SK-N-SH (cell line): ENCODE measurements around the gene ZNF154. TPM values are rescaled to one million over a fixed set of nuclear protein-coding genes. Genes with fewer than 3 reads are reported as not detected.
A peak's percentile ranks its signal among the peaks of the same experiment; 100 is the strongest.

Experiments
- CTCF ChIA-PET: fragments of 300-600, 350-600 bp; formaldehyde crosslinking; extraction: SDS; loops from one replicate; lab custom pipeline; 2021; lab: Yijun Ruan, JAX
- POLR2A ChIA-PET: fragments of 350-600 bp; sonication (Branson Sonifier 250); formaldehyde crosslinking; extraction: SDS; loops from one replicate; lab custom pipeline; 2020; ENCODE audit warnings: antibody characterized with exemption, inconsistent platforms; lab: Yijun Ruan, JAX
- DNase-seq: peaks from one replicate; pipeline ENCODE4 v3.0.0; 2012
- H2AFZ ChIP-seq: fragments of 200-600 bp; sonication (generic); 2 replicates; pipeline ENCODE4 v1.8.1; 2016; ENCODE audit warnings: antibody characterized with exemption, mild to moderate bottlenecking, low read depth
- H3F3A ChIP-seq: fragments of 200-600 bp; sonication (generic); replicated peaks from 2 replicates; pipeline ENCODE3; 2016; ENCODE audit warnings: antibody characterized with exemption, mild to moderate bottlenecking; ENCODE audit not compliant: insufficient read depth
- H3K27ac ChIP-seq, 2 experiments: fragments of 200-500 bp in 1 of 2; fragments of 200-600 bp in 1 of 2; sonication (Bioruptor generic) in 1 of 2; sonication (generic), shearing (Covaris generic) in 1 of 2; 2 replicates each; pipeline versions ENCODE4 v1.5.1 to v1.6.1; 2014 to 2016; ENCODE audit warnings: low read depth in 2 of 2, inconsistent platforms in 1 of 2, low read length in 1 of 2, mild to moderate bottlenecking in 1 of 2, mixed read lengths in 1 of 2
- H3K27me3 ChIP-seq: fragments of 200-600 bp; sonication (generic), shearing (Covaris generic); 2 replicates; pipeline ENCODE4 v1.6.1; 2016; ENCODE audit warnings: mixed run types; ENCODE audit not compliant: insufficient read depth
- H3K36me3 ChIP-seq, 2 experiments: fragments of 200-500 bp in 1 of 2; fragments of 200-600 bp in 1 of 2; sonication (Bioruptor generic) in 1 of 2; sonication (generic) in 1 of 2; replicated peaks in 1 of 2; 2 replicates each; pipeline versions ENCODE3 to v1.5.1; 2014 to 2016; ENCODE audit warnings: low read length in 1 of 2, mild to moderate bottlenecking in 1 of 2; ENCODE audit not compliant: insufficient read depth in 2 of 2, control insufficient read depth in 1 of 2
- H3K4me1 ChIP-seq, 2 experiments: fragments of 200-500 bp in 1 of 2; fragments of 200-600 bp in 1 of 2; sonication (Bioruptor generic) in 1 of 2; sonication (generic), shearing (Covaris generic) in 1 of 2; 2 replicates each; pipeline versions ENCODE4 v1.5.1 to v1.6.1; 2014 to 2016; ENCODE audit warnings: low read depth in 1 of 2, low read length in 1 of 2, mixed run types in 1 of 2; ENCODE audit not compliant: insufficient read depth in 2 of 2, control insufficient read depth in 1 of 2
- H3K4me2 ChIP-seq: fragments of 200-600 bp; sonication (generic), shearing (Covaris generic); 2 replicates; pipeline ENCODE4 v1.6.1; 2017; ENCODE audit warnings: mixed run types
- H3K4me3 ChIP-seq, 2 experiments: fragments of 200-500 bp in 1 of 2; fragments of 200-600 bp in 1 of 2; sonication (Bioruptor generic) in 1 of 2; sonication (generic), shearing (Covaris generic) in 1 of 2; 2 replicates each; pipeline versions ENCODE4 v1.5.1 to v1.8.1; 2014 to 2016; ENCODE audit warnings: low read depth in 2 of 2, inconsistent platforms in 1 of 2, low read length in 1 of 2, mild to moderate bottlenecking in 1 of 2, mixed read lengths in 1 of 2, moderate library complexity in 1 of 2
- H3K79me2 ChIP-seq: fragments of 200-600 bp; sonication (generic); 2 replicates; pipeline ENCODE4 v1.8.1; 2017; ENCODE audit warnings: mild to moderate bottlenecking; ENCODE audit not compliant: insufficient read depth
- H3K9ac ChIP-seq: fragments of 200-600 bp; sonication (generic); 2 replicates; pipeline ENCODE4 v1.6.1; 2017; ENCODE audit warnings: mixed run types
- H3K9me2 ChIP-seq: fragments of 200-600 bp; sonication (generic); 2 replicates; pipeline ENCODE4 v1.6.1; 2017; ENCODE audit warnings: mixed run types
- H3K9me3 ChIP-seq: fragments of 200-600 bp; sonication (generic); 2 replicates; pipeline ENCODE4 v1.6.1; 2017; ENCODE audit warnings: mixed run types, mild to moderate bottlenecking, moderate library complexity
- H4K20me1 ChIP-seq: fragments of 200-600 bp; sonication (generic); 2 replicates; pipeline ENCODE4 v1.6.1; 2017; ENCODE audit warnings: mild to moderate bottlenecking, mixed run types; ENCODE audit not compliant: insufficient read depth
- CHD2 ChIP-seq: fragments of 150-350 bp; IDR thresholded peaks from 2 replicates; pipeline ENCODE4 v1.6.1; 2018; ENCODE audit warnings: low read length; ENCODE audit not compliant: partially characterized antibody
- CTCF ChIP-seq: fragments of 200-600 bp; sonication (generic); IDR thresholded peaks from 2 replicates; pipeline ENCODE4 v1.6.1; 2017; ENCODE audit warnings: antibody characterized with exemption, mild to moderate bottlenecking, moderate library complexity
- ELF1 ChIP-seq: IDR thresholded peaks from 2 replicates; pipeline ENCODE4 v1.4.0; 2012
- FOXM1 ChIP-seq: IDR thresholded peaks from 2 replicates; pipeline ENCODE4 v1.4.0; 2012; ENCODE audit warnings: low read depth, mild to moderate bottlenecking
- JUND ChIP-seq: IDR thresholded peaks from 2 replicates; pipeline ENCODE4 v1.4.0; 2012
- MAX ChIP-seq: IDR thresholded peaks from 2 replicates; pipeline ENCODE4 v1.4.0; 2012; ENCODE audit warnings: low read depth
- MEF2A ChIP-seq: IDR thresholded peaks from 2 replicates; pipeline ENCODE4 v1.4.0; 2012; ENCODE audit warnings: low read depth, borderline replicate concordance
- MXI1 ChIP-seq: IDR thresholded peaks from 2 replicates; pipeline ENCODE4 v1.6.1; 2012; ENCODE audit warnings: mild to moderate bottlenecking, low read depth, low read length, improper control_type of control experiment
- NFIC ChIP-seq: IDR thresholded peaks from 2 replicates; pipeline ENCODE4 v1.4.0; 2012; ENCODE audit warnings: borderline replicate concordance
- PBX3 ChIP-seq: IDR thresholded peaks from 2 replicates; pipeline ENCODE4; 2012
- RAD21 ChIP-seq: IDR thresholded peaks from 2 replicates; pipeline ENCODE4 v1.6.1; 2012; ENCODE audit warnings: mild to moderate bottlenecking, low read length
- SIN3A ChIP-seq: IDR thresholded peaks from 2 replicates; pipeline ENCODE4 v1.6.1; 2012; ENCODE audit warnings: low read depth, mild to moderate bottlenecking, low read length, moderate library complexity, borderline replicate concordance
- TAF1 ChIP-seq: IDR thresholded peaks from 2 replicates; pipeline ENCODE4 v1.6.1; 2012; ENCODE audit warnings: low read depth, mild to moderate bottlenecking, low read length, moderate library complexity, borderline replicate concordance
- USF1 ChIP-seq: IDR thresholded peaks from 2 replicates; pipeline ENCODE4 v1.4.0; 2012; ENCODE audit warnings: low read depth, borderline replicate concordance
- USF2 ChIP-seq: fragments of 150-350 bp; IDR thresholded peaks from 2 replicates; pipeline ENCODE4 v1.6.1; 2017; ENCODE audit warnings: antibody characterized with exemption, low read length, low read depth, borderline replicate concordance
- YY1 ChIP-seq: IDR thresholded peaks from 2 replicates; pipeline ENCODE4 v1.4.0; 2012; ENCODE audit warnings: low read depth, mild to moderate bottlenecking
- WGBS: methylation state at CpG from one replicate; pipeline ENCODE4 v1.1.6; 2017; ENCODE audit warnings: low lambda C conversion rate; 5-methylcytosine and 5-hydroxymethylcytosine counted together
- polyA plus RNA-seq, 3 experiments: library from polyadenylated mRNA; depleted of rRNA; stranded (reverse); fragments of >200 nt; gene quantifications; 2 replicates each; pipeline ENCODE4 v1.2.3, GENCODE V29; 2012

ZNF154 gene
- polyA plus RNA-seq, 1 of the 3 experiments (the other 2 are of a cell fraction), result not detected

- TF ChIP-seq CTCF (no peak), JUND (no peak)
- TF ChIP-seq, all 33 proteins: peak for 0
Observed at GRCh38 chr19:57665261-57665806, 43.7 kb downstream of the ZNF154 start (continued).

GRCh38 chr19:57664269-57665127 is 44.5 kb downstream of the ZNF154 start:
- Histone ChIP-seq H3K4me1 (peaks cover 0 to 6% of the 10 kb centered on the region in 2 experiments; a peak in 1 of 4 replicates), H3K9me3 (no peaks in the 10 kb centered on the region), H3K9ac (peak overlapping the region; percentile 38; the same call in 1 of the 2 replicates), H3K79me2 (no peaks in the 10 kb centered on the region), H3K27ac (peak overlapping the region in 1 of 2 experiments; percentile 56; a peak in 2 of 4 replicates), H4K20me1 (no peaks in the 10 kb centered on the region), H3K27me3 (no peaks in the 10 kb centered on the region), H3F3A (no peaks in the 10 kb centered on the region), H3K9me2 (no peaks in the 10 kb centered on the region), H2AFZ (peak overlapping the region; percentile 100), H3K4me3 (peak overlapping the region; percentile 55 to 71), H3K36me3 (no peaks in the 10 kb centered on the region), H3K4me2 (peak overlapping the region; percentile 83)
- DNase-seq, result peak; percentile 89
- TF ChIP-seq MAX, result peak; percentile 48; the same call in 1 of the 2 replicates
- peak; percentile 2; the same call in 1 of the 2 replicates for TF ChIP-seq RAD21
- TF ChIP-seq PBX3, result no peak
- TF ChIP-seq FOXM1, result no peak
- TF ChIP-seq TAF1, result no peak
- no peak for TF ChIP-seq USF2
- TF ChIP-seq MXI1, result 0 out of 2 replicates have a peak, but pooled peaks have one; percentile 24
- no peak for TF ChIP-seq MEF2A
- TF ChIP-seq USF1, result peak; percentile 54
- TF ChIP-seq ELF1, result no peak
- peak; percentile 26; the same call in 1 of the 2 replicates for TF ChIP-seq NFIC
- TF ChIP-seq SIN3A, result no peak
- TF ChIP-seq YY1, result no peak
- TF ChIP-seq CHD2, result peak; percentile 25
- ChIA-PET POLR2A (interaction anchor here (0.6 to 1.5 kb wide), 5 partner anchors 15 to 338 kb away, joined by 3 to 5 read pairs (median 3); partner anchors contain the start of genes ZNF551, ZNF606 and ZNF776), CTCF (interaction anchor here (1.2 kb wide), 1 partner anchor 17 kb away, joined by 3 read pairs; the partner anchor contains the start of gene ZNF551)
- 6% methylated on average over 21 of the region's 64 CpGs for WGBS
